GM12878 (cell line): ENCODE measurements around the gene CHIC2. TPM values are rescaled to one million over a fixed set of nuclear protein-coding genes. Genes with fewer than 3 reads are reported as not detected.

Source experiments
- ATAC-seq: fragments of 200-7000 bp; cut with Tn5 transposase; 3 replicates; pipeline ENCODE4 v1.9.1; 2020; ENCODE audit warnings: mild to moderate bottlenecking, moderate library complexity
- BruUV-seq: library from RNA; stranded (reverse); fragments of 400-500 nt; replicated peaks from 2 replicates; lab custom pipeline; 2021; lab: Mats Ljungman, UMichigan
- CTCF ChIA-PET: fragments of 300-600 bp; sonication (Branson Sonifier 250); formaldehyde crosslinking; extraction: SDS; loops from one replicate; lab custom pipeline; 2021; ENCODE audit warnings: inconsistent platforms; lab: Yijun Ruan, JAX
- POLR2A ChIA-PET: fragments of 350-600 bp; formaldehyde crosslinking; extraction: SDS; loops from one replicate; lab custom pipeline; 2021; ENCODE audit warnings: inconsistent platforms; lab: Charles Lee
- RAD21 ChIA-PET: fragments of 300-600 bp; sonication (Branson Sonifier 250); formaldehyde crosslinking; loops from one replicate; lab custom pipeline; 2023; ENCODE audit warnings: antibody characterized with exemption; ENCODE audit not compliant: unreplicated experiment; lab: Charles Lee
- SMC1A ChIA-PET: fragments of 300-600 bp; sonication (Branson Sonifier 250); formaldehyde crosslinking; loops from one replicate; lab custom pipeline; 2023; ENCODE audit not compliant: unreplicated experiment, uncharacterized antibody; lab: Charles Lee
- DNase-seq: peaks from one replicate; pipeline ENCODE4 v3.0.0-alpha.2; 2011; ENCODE audit warnings: low read depth, low spot score
- FAIRE-seq: peaks from 3 replicates; lab custom pipeline; 2011; peaks lifted over from hg19 to GRCh38; lab: Jason Lieb, UNC
- H2AFZ ChIP-seq: 2 replicates; pipeline ENCODE4 v1.6.0; 2011; ENCODE audit warnings: low read depth, low read length, control low read depth; ENCODE audit not compliant: control insufficient read depth
- H3K27ac ChIP-seq: 2 replicates; pipeline ENCODE4 v1.5.1; 2011; ENCODE audit warnings: control low read depth; ENCODE audit not compliant: control insufficient read depth, insufficient read depth
- H3K27me3 ChIP-seq, 2 experiments: replicated peaks in 1 of 2; 2 replicates each; pipeline versions ENCODE4 v1.6.0 to v1.6.1; 2011; ENCODE audit warnings: low read length in 1 of 2; ENCODE audit not compliant: control insufficient read depth in 2 of 2, insufficient read depth in 2 of 2
- H3K36me3 ChIP-seq, 2 experiments: 2 replicates each; pipeline ENCODE4 v1.5.1; 2011; ENCODE audit warnings: low read length in 1 of 2; ENCODE audit not compliant: control insufficient read depth in 2 of 2, insufficient read depth in 2 of 2
- H3K4me1 ChIP-seq: 2 replicates; pipeline ENCODE4 v1.6.1; 2011; ENCODE audit warnings: mild to moderate bottlenecking, low read length, moderate library complexity, mixed read lengths; ENCODE audit not compliant: control insufficient read depth, insufficient read depth
- H3K4me2 ChIP-seq: 2 replicates; pipeline ENCODE4 v1.6.0; 2011; ENCODE audit warnings: control low read depth; ENCODE audit not compliant: control insufficient read depth, insufficient read depth
- H3K4me3 ChIP-seq: fragments of 200-600 bp; sonication (generic); 2 replicates; pipeline ENCODE4 v1.5.1; 2016
- H3K79me2 ChIP-seq: 2 replicates; pipeline ENCODE4 v1.6.0; 2011; ENCODE audit warnings: low read length; ENCODE audit not compliant: control insufficient read depth, insufficient read depth
- H3K9ac ChIP-seq: 2 replicates; pipeline ENCODE4 v1.8.0; 2011; ENCODE audit warnings: low read length, control low read depth, mixed read lengths; ENCODE audit not compliant: control insufficient read depth, insufficient read depth
- H3K9me3 ChIP-seq: replicated peaks from 3 replicates; pipeline ENCODE4 v1.5.1; 2011; ENCODE audit warnings: mild to moderate bottlenecking, low read length; ENCODE audit not compliant: control insufficient read depth, insufficient read depth
- H4K20me1 ChIP-seq: 2 replicates; pipeline ENCODE4 v1.6.0; 2011; ENCODE audit not compliant: control insufficient read depth, insufficient read depth
- HDAC6 ChIP-seq: fragments of 200-600 bp; sonication (generic); IDR thresholded peaks from one replicate; pipeline ENCODE4 v1.8.0; 2017; ENCODE audit warnings: antibody characterized with exemption; ENCODE audit not compliant: unreplicated experiment
- IRF5 ChIP-seq: fragments of 450-650 bp; IDR thresholded peaks from 2 replicates; pipeline ENCODE4 v1.6.1; 2017; ENCODE audit warnings: borderline replicate concordance
- POU2F2 ChIP-seq: IDR thresholded peaks from 3 replicates; pipeline ENCODE4 v1.6.1; 2011; ENCODE audit warnings: low read depth, mild to moderate bottlenecking, low read length, borderline replicate concordance
- RB1 ChIP-seq: fragments of 450-650 bp; formaldehyde crosslinking; IDR thresholded peaks from 2 replicates; pipeline ENCODE4 v1.6.1; 2017; ENCODE audit warnings: mild to moderate bottlenecking, borderline replicate concordance
- SIN3A ChIP-seq: IDR thresholded peaks from 2 replicates; pipeline ENCODE4 v1.6.1; 2012; ENCODE audit warnings: low read depth, low read length, improper control_type of control experiment
- SIX5 ChIP-seq: IDR thresholded peaks from 2 replicates; pipeline ENCODE4 v1.6.1; 2011; ENCODE audit warnings: mild to moderate bottlenecking, low read depth, low read length, moderate library complexity; ENCODE audit not compliant: severe bottlenecking
- SMAD1 ChIP-seq: fragments of 450-650 bp; IDR thresholded peaks from 2 replicates; pipeline ENCODE4 v1.6.1; 2018; ENCODE audit warnings: mild to moderate bottlenecking, low read depth; ENCODE audit not compliant: partially characterized antibody
- SMAD5 ChIP-seq: IDR thresholded peaks from 2 replicates; pipeline ENCODE4 v1.6.1; 2016; ENCODE audit warnings: antibody characterized with exemption, low read depth
- SRF ChIP-seq, 2 experiments: IDR thresholded peaks; 2 replicates each; pipeline ENCODE4 v1.6.1; 2011; ENCODE audit warnings: low read depth in 2 of 2, low read length in 2 of 2, mild to moderate bottlenecking in 1 of 2, moderate library complexity in 1 of 2
- TCF7 ChIP-seq: IDR thresholded peaks from 2 replicates; pipeline ENCODE4 v1.6.1; 2014; ENCODE audit warnings: antibody characterized with exemption, borderline replicate concordance
- YY1 ChIP-seq: IDR thresholded peaks from 2 replicates; pipeline ENCODE4 v1.6.1; 2011; ENCODE audit warnings: low read depth, mild to moderate bottlenecking, low read length
- ZNF687 ChIP-seq: fragments of 450-650 bp; IDR thresholded peaks from 2 replicates; pipeline ENCODE4 v1.6.1; 2017; ENCODE audit warnings: mild to moderate bottlenecking, moderate library complexity
- ZZZ3 ChIP-seq: IDR thresholded peaks from 2 replicates; pipeline ENCODE4 v1.6.1; 2011; ENCODE audit warnings: low read depth; ENCODE audit not compliant: control insufficient read depth, insufficient read length
- in situ Hi-C: fragments of 300-500 bp; cut with MboI; formaldehyde crosslinking; loops from 9 replicates; pipeline ENCODE4 v1.14.3; 2018; ENCODE audit warnings: mixed read lengths
- intact Hi-C: fragments of 100-400 bp; cut with micrococcal nuclease; formaldehyde crosslinking; loops from one replicate; pipeline ENCODE4 v1.14.2; 2022; ENCODE audit not compliant: unreplicated experiment
- polyA plus RNA-seq, 11 experiments: library from polyadenylated mRNA; depleted of rRNA in 4 of 11; unstranded in 6 of 11; stranded (reverse) in 5 of 11; fragments of >200 nt; fragmentation: Nextera tagmentation in 4 of 11; fragmentation: Illumina TruSeq in 1 of 11; extraction: Ambion mirVana in 4 of 11; extraction: Trizol in 1 of 11; gene quantifications; 1 replicate in 1 of 11; 2 replicates in 10 of 11; pipeline versions ENCODE4 v1.2.1 to v1.2.3, GENCODE V29; 2011 to 2016; ENCODE audit warnings: inconsistent platforms in 2 of 11, missing spikeins in 2 of 11, low read depth in 1 of 11
- total RNA-seq, 4 experiments: library from RNA; depleted of rRNA in 3 of 4; stranded (reverse); fragments of >200 nt in 3 of 4; fragmentation: Illumina TruSeq in 1 of 4; extraction: Trizol in 1 of 4; gene quantifications; 2 replicates each; pipeline versions ENCODE4 v1.2.1 to v1.2.3, GENCODE V29; 2013 to 2021

Gene CHIC2
- total and polyA plus RNA-seq, 10 of the 15 experiments (the other 5 are each of a cell fraction or from before 2014, with no cell fraction given) = 0.80 to 24.4 (median 12.2) TPM

DNA sequence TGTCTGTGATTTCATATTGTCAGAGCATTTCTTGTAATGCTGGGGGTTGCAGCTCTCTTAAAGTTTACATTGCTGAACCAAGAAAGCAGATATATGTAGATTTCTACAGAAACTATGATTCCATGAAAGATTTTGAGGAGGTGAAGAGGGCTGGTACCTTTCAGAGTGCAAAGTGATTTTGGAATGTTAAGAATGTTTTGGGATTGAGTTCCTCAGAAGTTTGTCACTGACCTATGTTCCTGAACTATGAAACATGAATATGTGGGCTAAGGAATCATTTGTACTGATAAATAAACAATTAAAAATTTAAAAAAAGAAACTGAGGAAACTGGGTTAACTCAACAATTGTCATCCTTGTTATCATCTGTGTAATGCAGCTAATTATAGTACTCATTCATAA is 12.3 kb upstream of the CHIC2 start:
- Histone ChIP-seq H3K4me2 (no peak overlapping the region), H4K20me1 (no peaks in the 10 kb centered on the region), H3K27ac (no peak overlapping the region), H3K9ac (no peak overlapping the region), H2AFZ (no peak overlapping the region), H3K4me1 (no peaks in the 10 kb centered on the region), H3K4me3 (no peak overlapping the region), H3K79me2 (no peaks in the 10 kb centered on the region), H3K36me3 (no peaks in the 10 kb centered on the region), H3K9me3 (no peaks in the 10 kb centered on the region), H3K27me3 (no peaks in the 10 kb centered on the region)
- no peak for DNase-seq
- no peak for FAIRE-seq
- in situ Hi-C loops = no loop called here
- RAD21 ChIA-PET = no interaction called here
- CTCF ChIA-PET = no interaction called here
- intact Hi-C loops = no loop called here
- ATAC-seq = no peak
- POLR2A ChIA-PET = no interaction called here
- no TSS peak for BruUV-seq
- SMC1A ChIA-PET = no interaction called here
- TF ChIP-seq HDAC6 (no peak), RB1 (no peak), IRF5 (no peak)

- Histone ChIP-seq H4K20me1 (no peaks in the 10 kb centered on the region), H3K4me1 (no peaks in the 10 kb centered on the region), H3K9me3 (no peaks in the 10 kb centered on the region), H3K27ac (no peak overlapping the region), H2AFZ (no peak overlapping the region), H3K9ac (no peak overlapping the region), H3K4me3 (no peak overlapping the region), H3K79me2 (no peaks in the 10 kb centered on the region), H3K27me3 (no peaks in the 10 kb centered on the region), H3K4me2 (no peak overlapping the region), H3K36me3 (no peaks in the 10 kb centered on the region)
- SMC1A ChIA-PET = no interaction called here
- DNase-seq (no peak), ATAC-seq (no peak), FAIRE-seq (no peak)
- in situ Hi-C loops (no loop called here), intact Hi-C loops (no loop called here)
- POLR2A ChIA-PET = no interaction called here
- CTCF ChIA-PET = no interaction called here
- RAD21 ChIA-PET = no interaction called here
- BruUV-seq = no TSS peak
- TF ChIP-seq SIX5 = no peak
- TF ChIP-seq POU2F2 = no peak
- no peak for TF ChIP-seq ZNF687
- TF ChIP-seq YY1 = no peak
- TF ChIP-seq SMAD5 = no peak
- TF ChIP-seq SMAD1 = no peak
- TF ChIP-seq ZZZ3 = no peak
- no peak for TF ChIP-seq IRF5
- no peak for TF ChIP-seq TCF7
- TF ChIP-seq SIN3A = no peak
- no peak for TF ChIP-seq SRF (IDR thresholded peaks at IDR 0.05; ENCODE audit: low read depth in 2 of 2, low read length in 2 of 2)
Observed at GRCh38 chr4:54074381-54074780, 10.0 kb upstream of the CHIC2 start.
